ENCODE results near the gene ATP8A2. TPM values are rescaled to one million over a fixed set of nuclear protein-coding genes. Genes with fewer than 3 reads are reported as not detected.

ATP8A2 gene
- total and polyA plus RNA-seq, 4 donors, result 0.01 to 0.08 (median 0.05) TPM; not detected in 1

DNA sequence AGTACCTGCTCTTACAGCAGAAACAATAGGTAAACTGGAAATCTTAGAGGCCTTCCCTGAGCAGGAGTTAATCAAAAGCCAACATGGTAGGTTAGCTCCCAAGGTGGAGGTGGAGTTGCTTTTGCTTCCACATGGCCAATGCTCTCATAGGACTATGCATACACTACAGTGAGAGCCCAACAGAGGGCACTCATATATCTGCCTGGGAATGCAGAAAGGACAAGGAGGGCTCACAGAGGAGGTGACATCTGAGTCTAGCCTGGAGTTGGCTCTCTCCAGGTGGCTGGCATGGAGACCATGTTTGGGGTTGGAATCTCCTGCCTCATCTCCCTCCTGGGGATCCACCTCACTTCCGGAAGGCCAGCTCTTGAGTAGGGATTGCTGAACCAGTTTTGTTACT is 34.6 kb downstream of the ATP8A2 start:
- H3K9ac ChIP-seq (ENCODE audit: low read depth in 1 of 2, low read length in 2 of 2), result no peak overlapping the region
- H3K4me1 ChIP-seq (ENCODE audit: control insufficient read depth in 4 of 4, insufficient read depth in 4 of 4, low read length in 3 of 4), result no peaks in the 10 kb centered on the region
- no peaks in the 10 kb centered on the region for H3K36me3 ChIP-seq (ENCODE audit: control insufficient read depth in 4 of 4, insufficient read depth in 3 of 4, low read depth in 1 of 4, low read length in 3 of 4)
- no peak for TF ChIP-seq GABPA (IDR thresholded peaks at IDR 0.05 in 1 of 2, conservative IDR thresholded peaks at IDR 0.05 in 1 of 2)
- no peak for TF ChIP-seq RXRA (IDR thresholded peaks at IDR 0.05)
- peak; percentile 46 to 50 for TF ChIP-seq RAD21 (IDR thresholded peaks at IDR 0.05)
- TF ChIP-seq SP1 (IDR thresholded peaks at IDR 0.05), result no peak
- TF ChIP-seq, protein P1, sequence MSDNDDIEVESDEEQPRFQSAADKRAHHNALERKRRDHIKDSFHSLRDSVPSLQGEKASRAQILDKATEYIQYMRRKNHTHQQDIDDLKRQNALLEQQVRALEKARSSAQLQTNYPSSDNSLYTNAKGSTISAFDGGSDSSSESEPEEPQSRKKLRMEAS (IDR thresholded peaks at IDR 0.05), result no peak
- TF ChIP-seq FOXA2 (IDR thresholded peaks at IDR 0.05), result no peak
- TF ChIP-seq, protein P2, sequence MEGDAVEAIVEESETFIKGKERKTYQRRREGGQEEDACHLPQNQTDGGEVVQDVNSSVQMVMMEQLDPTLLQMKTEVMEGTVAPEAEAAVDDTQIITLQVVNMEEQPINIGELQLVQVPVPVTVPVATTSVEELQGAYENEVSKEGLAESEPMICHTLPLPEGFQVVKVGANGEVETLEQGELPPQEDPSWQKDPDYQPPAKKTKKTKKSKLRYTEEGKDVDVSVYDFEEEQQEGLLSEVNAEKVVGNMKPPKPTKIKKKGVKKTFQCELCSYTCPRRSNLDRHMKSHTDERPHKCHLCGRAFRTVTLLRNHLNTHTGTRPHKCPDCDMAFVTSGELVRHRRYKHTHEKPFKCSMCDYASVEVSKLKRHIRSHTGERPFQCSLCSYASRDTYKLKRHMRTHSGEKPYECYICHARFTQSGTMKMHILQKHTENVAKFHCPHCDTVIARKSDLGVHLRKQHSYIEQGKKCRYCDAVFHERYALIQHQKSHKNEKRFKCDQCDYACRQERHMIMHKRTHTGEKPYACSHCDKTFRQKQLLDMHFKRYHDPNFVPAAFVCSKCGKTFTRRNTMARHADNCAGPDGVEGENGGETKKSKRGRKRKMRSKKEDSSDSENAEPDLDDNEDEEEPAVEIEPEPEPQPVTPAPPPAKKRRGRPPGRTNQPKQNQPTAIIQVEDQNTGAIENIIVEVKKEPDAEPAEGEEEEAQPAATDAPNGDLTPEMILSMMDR (IDR thresholded peaks at IDR 0.05; ENCODE audit: low read depth, low read length, missing input control), result peak; percentile 37
- no peaks in the 10 kb centered on the region for H3K9me3 ChIP-seq (ENCODE audit: control insufficient read depth in 4 of 4, low read length in 3 of 4)
- peaks cover 0 to 5% (median 0%) of the 10 kb centered on the region in 4 donors for H3K27me3 ChIP-seq (ENCODE audit: control insufficient read depth in 4 of 4, insufficient read depth in 4 of 4, low read length in 3 of 4)
- H3K4me3 ChIP-seq (ENCODE audit: low read depth in 1 of 3, low read length in 3 of 3), result no peak overlapping the region
- WGBS, result 83% methylated on average over 1 of the region's 1 CpG
- no peak for DNase-seq (ENCODE audit: low spot score)
- no peak overlapping the region for H3K27ac ChIP-seq (ENCODE audit: low read depth in 1 of 2, low read length in 2 of 2)

DNA sequence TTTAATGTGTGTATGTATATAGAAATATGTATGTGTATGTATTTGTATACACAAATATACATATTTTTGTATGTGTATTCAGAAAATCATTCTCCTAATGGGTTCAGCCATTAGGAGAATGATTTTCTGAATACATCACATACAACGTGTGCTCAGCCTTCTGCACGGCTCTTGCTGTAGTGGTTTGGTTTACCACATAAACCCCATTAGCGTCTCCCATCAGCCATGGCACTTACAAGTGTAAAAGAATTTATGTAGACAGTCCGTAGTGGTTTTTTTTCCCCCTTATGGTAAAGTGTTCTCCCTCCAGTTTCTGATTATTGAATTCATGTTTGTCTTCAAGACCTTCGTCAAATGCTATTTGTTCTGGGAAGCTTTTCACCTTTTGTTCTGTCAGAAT is 38.2 kb downstream of the ATP8A2 start:
- H3K4me1 ChIP-seq (ENCODE audit: control insufficient read depth in 4 of 4, insufficient read depth in 4 of 4, low read length in 3 of 4), result no peaks in the 10 kb centered on the region
- no peaks in the 10 kb centered on the region for H3K9me3 ChIP-seq (ENCODE audit: control insufficient read depth in 4 of 4, low read length in 3 of 4)
- TF ChIP-seq, protein P1 (IDR thresholded peaks at IDR 0.05), result no peak
- no peak for TF ChIP-seq SP1 (IDR thresholded peaks at IDR 0.05)
- TF ChIP-seq RXRA (IDR thresholded peaks at IDR 0.05), result no peak
- TF ChIP-seq, protein P2 (IDR thresholded peaks at IDR 0.05; ENCODE audit: low read depth, low read length, missing input control), result no peak
- TF ChIP-seq TAF1 (conservative IDR thresholded peaks at IDR 0.05), result no peak
- no peak for TF ChIP-seq FOXA1 (IDR thresholded peaks at IDR 0.05)
- no peak for TF ChIP-seq FOXA2 (IDR thresholded peaks at IDR 0.05)
- TF ChIP-seq JUND (IDR thresholded peaks at IDR 0.05), result no peak
- TF ChIP-seq EGR1 (IDR thresholded peaks at IDR 0.05; ENCODE audit: low read depth in 2 of 2), result no peak
- no peak for TF ChIP-seq HNF4A (conservative IDR thresholded peaks at IDR 0.05)
- TF ChIP-seq NR2F2 (IDR thresholded peaks at IDR 0.05), result no peak
- TF ChIP-seq, protein P3, sequence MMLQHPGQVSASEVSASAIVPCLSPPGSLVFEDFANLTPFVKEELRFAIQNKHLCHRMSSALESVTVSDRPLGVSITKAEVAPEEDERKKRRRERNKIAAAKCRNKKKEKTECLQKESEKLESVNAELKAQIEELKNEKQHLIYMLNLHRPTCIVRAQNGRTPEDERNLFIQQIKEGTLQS (IDR thresholded peaks at IDR 0.05), result no peak
- TF ChIP-seq YY1 (IDR thresholded peaks at IDR 0.05), result no peak
- TF ChIP-seq GABPA (IDR thresholded peaks at IDR 0.05 in 1 of 2, conservative IDR thresholded peaks at IDR 0.05 in 1 of 2), result no peak
- TF ChIP-seq RAD21 (IDR thresholded peaks at IDR 0.05), result no peak
- H3K9ac ChIP-seq (ENCODE audit: low read depth in 1 of 2, low read length in 2 of 2), result no peak overlapping the region
- peaks cover 0 to 5% (median 2%) of the 10 kb centered on the region in 4 donors for H3K27me3 ChIP-seq (ENCODE audit: control insufficient read depth in 4 of 4, insufficient read depth in 4 of 4, low read length in 3 of 4)
- no peak overlapping the region for H3K27ac ChIP-seq (ENCODE audit: low read depth in 1 of 2, low read length in 2 of 2)
- H3K36me3 ChIP-seq (ENCODE audit: control insufficient read depth in 4 of 4, insufficient read depth in 3 of 4, low read depth in 1 of 4, low read length in 3 of 4), result no peaks in the 10 kb centered on the region
- 79% methylated on average over 5 of the region's 5 CpGs for WGBS
- H3K4me3 ChIP-seq (ENCODE audit: low read depth in 1 of 3, low read length in 3 of 3), result no peak overlapping the region
- no peak for DNase-seq (ENCODE audit: low spot score)

Data from liver (tissue), 9 donors.